ENCODE results near the gene PDIA2.

GRCh38 chr16:252366-253337 is 30.3 kb upstream of the PDIA2 start:
- TF ChIP-seq, protein P1, sequence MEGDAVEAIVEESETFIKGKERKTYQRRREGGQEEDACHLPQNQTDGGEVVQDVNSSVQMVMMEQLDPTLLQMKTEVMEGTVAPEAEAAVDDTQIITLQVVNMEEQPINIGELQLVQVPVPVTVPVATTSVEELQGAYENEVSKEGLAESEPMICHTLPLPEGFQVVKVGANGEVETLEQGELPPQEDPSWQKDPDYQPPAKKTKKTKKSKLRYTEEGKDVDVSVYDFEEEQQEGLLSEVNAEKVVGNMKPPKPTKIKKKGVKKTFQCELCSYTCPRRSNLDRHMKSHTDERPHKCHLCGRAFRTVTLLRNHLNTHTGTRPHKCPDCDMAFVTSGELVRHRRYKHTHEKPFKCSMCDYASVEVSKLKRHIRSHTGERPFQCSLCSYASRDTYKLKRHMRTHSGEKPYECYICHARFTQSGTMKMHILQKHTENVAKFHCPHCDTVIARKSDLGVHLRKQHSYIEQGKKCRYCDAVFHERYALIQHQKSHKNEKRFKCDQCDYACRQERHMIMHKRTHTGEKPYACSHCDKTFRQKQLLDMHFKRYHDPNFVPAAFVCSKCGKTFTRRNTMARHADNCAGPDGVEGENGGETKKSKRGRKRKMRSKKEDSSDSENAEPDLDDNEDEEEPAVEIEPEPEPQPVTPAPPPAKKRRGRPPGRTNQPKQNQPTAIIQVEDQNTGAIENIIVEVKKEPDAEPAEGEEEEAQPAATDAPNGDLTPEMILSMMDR (conservative IDR thresholded peaks at IDR 0.05; ENCODE audit: low read depth, low read length) = no peak
- no peak for TF ChIP-seq EZH2phosphoT487 (IDR thresholded peaks at IDR 0.05; ENCODE audit: borderline replicate concordance, low read length)
- no peak for TF ChIP-seq EZH2 (IDR thresholded peaks at IDR 0.05; ENCODE audit: low read length, unreplicated experiment)

Data from PC-3 (cell line).